ENCODE results near the gene PRMT5.
A peak's percentile ranks its signal among the peaks of the same experiment; 100 is the strongest.

The PRMT5 gene

DNA sequence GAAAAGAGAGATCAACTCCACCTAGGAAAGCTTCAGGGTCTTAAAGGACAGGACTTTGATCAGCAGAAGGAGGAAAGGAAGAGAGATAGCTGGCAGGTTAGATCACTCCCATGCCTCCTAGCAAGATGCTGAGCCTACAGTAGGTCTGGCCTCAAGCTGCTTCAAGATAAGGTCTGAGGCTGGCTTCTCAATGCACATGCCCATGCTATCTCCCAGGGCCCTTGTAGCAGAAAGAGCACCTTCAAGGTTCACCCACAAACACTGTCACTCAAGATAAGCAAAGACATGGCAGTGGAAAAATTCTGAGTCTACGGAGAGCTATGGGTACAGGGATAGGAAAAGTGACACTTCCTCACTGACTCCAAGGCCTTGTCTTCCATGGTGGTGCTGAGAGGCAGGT, 31.8 kb downstream of the PRMT5 start:
- no peak for DNase-seq (ENCODE audit: low read depth in 2 of 2)

DNA sequence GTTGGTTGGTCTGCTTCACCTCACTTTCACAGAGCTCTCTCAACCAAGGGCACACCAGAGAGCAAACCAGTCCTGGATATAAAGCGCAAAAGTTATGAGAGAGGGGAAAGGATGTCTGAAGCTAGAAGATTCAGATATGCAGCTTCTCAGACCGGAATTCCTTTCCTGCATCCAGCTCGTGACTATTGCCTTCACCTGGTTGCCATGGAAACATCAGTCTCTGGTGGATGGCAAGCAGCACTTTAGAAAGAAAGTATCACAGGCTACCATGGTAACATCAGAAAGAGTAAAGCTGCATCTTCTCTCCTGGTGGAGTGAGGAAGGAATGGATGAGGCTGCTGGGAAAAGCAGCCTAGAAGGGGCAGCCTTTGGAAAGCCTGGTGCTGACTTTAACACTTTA, 32.4 kb downstream of the PRMT5 start:
- no peak for DNase-seq (ENCODE audit: low read depth in 2 of 2)

DNA sequence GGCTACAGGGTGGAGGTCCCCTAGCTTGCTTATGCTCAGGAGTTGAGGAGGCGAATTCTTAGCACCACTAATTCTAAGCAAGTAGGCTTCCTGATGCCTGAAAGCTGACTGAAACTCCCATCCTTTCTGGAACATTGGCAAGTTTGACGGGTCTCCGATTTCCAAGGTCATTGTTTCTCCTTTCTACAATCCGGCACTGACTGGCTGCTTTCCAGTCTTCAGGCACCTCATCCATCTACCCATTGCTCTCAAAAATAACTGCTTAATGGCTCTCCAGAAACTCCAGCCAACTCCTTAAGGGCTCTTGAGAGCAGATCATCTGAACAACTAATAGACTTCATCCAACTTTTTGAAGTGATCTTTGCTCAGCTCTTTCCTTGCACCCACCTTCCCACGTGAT, 32.8 kb downstream of the PRMT5 start:
- no peak for DNase-seq (ENCODE audit: low read depth in 2 of 2)

DNA sequence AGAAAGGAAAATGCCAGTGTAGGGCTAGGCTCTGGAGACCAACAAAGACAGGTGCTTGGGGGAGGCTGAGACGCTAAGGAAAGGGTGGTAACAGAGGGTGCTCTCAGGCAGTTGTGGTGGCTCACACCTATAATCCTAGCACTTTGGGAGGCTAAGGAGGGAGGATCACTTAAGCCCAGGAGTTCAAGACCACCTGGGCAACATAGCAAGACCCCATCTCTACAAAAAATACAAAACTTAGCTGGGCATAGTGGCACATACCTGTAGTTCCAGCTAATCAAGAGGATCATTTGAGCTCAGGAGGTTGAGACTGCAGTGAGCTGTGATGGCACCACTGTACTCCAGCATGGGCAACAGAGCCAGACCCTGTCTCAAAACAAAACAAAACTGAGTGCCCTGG, 33.8 kb downstream of the PRMT5 start:
- no peak for DNase-seq (ENCODE audit: low read depth in 2 of 2)

DNA sequence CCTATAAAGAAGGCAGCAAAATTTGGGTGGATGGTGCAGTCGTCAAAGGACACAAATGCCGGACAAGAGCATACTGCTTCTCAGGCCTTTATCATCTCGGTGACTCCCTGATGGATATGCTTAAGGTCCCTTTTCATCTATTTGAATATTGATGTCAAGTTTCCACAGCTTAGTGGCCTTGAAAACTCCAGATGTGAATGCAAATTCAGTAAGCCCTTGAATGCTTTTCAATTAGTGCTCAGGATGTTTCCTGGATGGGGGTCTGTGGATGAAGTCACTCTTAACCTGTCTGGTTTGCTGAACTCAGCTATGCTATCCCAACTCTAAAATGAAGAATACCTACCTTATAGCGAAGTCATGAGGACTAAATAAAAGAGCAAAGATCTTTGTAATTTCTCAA, 35.5 kb downstream of the PRMT5 start:
- DNase-seq (ENCODE audit: low read depth in 2 of 2), result no peak

DNA sequence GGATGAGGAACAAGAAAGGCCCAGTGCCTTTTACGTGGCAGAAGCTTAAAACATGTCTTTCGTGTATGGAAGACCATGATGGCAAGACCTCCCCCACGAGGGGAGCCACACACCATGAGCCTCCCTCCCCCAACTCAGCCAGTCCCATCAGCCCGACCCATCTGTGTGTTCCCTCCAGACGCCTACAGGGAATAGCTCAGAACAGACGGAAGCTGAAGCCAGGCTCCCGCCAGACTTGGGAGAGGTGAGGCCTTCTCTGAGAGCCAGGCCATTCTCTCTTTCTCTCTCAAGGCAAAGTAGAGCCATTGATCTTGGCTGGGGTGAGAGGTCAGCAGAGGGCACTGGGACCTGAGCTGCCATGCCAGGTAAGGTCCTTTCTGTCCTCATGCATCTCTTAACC, 36.7 kb downstream of the PRMT5 start:
- DNase-seq (ENCODE audit: low read depth in 2 of 2), result no peak

DNA sequence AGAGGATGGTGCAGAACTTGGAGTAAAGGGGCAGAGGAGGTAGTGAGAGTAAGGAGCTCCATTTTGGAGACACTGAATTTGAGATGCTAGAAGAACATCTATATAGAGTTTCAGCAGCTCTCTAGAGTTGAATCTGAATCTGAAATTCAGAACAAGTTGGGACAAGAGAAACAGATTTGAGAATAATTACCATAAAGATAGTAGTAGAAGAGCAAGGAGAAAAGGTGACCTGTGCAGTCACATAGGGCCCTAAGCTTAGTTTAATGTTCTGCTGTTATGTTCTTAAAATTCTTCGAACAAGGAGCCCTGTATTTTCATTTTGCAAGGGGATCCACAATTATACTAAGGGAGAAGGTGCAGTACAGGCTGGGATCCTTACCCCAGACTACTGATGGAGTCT, 38.8 kb downstream of the PRMT5 start:
- no peak for DNase-seq (ENCODE audit: low read depth in 2 of 2)

DNA sequence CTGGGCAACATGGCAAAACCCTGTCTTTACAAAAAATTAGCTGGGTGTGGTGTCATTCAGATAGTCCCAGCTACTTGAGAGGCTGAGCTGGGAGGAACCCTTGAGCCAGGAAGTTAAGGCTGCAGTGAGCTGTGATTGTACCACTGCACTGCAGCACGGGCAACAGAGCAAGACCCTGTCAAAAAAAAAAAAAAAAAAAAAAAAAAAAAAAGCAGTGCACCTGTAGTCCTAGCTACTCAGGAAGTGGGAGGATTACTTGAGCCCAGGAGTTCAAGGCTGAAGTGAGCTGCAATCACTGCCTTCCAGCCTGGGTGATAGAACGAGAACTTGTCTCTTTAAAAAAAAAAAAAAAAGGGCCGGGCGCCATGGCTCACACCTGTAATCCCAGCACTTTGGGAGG, 40.5 kb downstream of the PRMT5 start:
- DNase-seq (ENCODE audit: low read depth in 2 of 2), result no peak

DNA sequence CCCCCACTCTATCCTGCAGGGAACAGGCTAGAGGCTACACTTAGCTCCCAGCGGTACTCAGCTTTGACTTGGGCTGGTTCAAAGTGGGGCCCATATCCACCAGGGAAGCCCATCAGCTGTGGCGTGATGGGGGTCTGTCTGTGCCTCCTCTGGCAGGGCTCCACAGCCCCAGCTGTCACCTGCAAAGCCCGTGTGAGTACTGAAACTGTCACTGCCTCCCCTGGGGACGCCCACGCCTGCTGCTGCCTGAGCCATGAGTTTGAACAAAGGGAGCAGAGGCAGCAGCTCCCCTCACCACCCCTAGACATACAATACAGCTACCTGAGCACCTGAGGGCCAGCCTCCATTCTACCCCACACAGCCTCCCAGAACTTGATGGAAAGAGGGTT, 41.2 kb downstream of the PRMT5 start:
- no peak for DNase-seq (ENCODE audit: low read depth in 2 of 2)

DNA sequence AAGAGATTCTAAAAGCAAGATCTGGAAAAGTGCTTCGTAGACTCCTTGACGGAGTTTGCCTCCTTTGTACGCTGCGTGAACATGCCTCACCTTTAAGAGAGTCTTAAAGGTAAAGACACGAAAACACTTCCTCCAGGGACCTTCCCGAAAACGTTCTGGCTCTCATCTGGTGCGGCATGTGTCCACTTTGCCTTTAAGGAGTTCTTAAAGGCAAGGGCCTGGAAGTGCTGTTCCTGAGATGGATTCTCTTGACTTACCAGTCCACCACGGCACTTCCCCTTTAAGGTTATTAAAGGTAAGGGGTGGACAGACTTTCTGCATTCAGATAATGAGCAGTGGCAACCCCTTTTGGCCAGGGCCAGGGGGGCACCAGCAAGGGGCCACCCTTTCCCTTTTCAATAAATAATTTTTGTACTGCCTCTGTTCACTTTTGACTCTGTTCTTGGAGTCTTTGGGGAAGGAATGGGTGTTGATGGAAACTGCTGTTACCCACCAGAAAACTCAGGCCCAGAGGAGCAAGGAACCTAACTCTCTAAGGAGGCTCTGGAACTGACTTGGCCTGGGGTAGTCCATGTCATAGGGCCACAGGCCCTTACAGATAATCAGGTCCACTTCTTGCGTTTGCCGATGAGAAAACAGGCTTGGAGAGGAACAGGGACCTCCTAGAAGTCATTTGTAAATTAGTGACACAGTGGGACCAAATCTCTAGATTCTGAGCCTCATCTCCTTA, 41.8 kb downstream of the PRMT5 start:
- no peak for DNase-seq (ENCODE audit: low read depth in 2 of 2)

DNA sequence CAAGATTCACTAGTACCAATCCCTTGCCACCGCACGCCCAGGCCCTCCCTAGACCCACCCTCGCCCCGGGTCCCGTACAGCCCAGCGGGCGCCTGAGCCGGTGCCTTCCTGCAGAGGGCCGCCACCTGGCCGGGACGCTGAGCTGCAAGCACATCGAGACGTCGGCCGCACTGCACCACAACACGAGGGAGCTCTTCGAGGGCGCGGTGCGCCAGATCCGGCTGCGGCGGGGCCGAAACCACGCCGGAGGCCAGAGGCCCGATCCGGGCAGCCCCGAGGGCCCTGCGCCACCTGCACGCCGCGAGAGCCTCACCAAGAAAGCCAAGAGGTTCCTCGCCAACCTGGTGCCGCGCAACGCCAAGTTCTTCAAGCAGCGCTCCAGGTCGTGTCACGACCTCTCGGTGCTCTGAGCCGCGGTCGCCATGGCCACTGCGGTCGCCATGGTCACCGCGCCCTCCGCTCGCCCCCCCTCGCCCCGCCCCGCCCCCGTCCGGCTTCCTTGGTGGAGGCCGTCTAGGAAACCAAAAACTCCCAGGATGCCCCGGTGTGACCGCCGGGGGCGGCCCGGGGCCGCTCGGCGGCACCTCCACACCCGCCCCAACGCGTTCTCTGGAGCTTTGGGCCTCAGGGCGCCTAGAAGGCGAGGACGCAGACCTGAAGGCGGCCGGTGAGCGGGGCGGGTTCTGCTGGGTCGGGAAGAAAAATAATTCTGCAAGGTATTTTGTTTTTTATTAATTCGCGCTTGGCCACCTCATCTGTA, 42.5 kb downstream of the PRMT5 start:
- DNase-seq (ENCODE audit: low read depth in 2 of 2), result peak; percentile 31 to 55

DNA sequence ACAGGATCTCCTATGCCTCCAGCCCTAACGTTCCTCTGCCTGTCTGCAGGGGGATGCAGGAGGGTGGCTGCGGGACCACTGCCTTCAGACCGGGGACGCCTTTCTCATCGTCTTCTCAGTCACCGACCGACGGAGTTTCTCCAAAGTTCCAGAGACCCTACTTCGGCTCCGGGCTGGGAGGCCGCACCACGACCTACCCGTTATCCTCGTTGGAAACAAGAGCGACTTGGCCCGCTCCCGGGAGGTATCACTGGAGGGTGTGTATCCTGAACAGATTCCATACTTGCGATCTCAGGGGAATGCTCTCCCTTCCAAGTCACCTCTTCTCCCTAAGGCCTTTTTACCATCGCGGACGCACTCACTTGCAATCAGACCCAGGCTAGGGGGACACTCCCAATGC, 43.2 kb downstream of the PRMT5 start:
- DNase-seq (ENCODE audit: low read depth in 2 of 2), result no peak

DNA sequence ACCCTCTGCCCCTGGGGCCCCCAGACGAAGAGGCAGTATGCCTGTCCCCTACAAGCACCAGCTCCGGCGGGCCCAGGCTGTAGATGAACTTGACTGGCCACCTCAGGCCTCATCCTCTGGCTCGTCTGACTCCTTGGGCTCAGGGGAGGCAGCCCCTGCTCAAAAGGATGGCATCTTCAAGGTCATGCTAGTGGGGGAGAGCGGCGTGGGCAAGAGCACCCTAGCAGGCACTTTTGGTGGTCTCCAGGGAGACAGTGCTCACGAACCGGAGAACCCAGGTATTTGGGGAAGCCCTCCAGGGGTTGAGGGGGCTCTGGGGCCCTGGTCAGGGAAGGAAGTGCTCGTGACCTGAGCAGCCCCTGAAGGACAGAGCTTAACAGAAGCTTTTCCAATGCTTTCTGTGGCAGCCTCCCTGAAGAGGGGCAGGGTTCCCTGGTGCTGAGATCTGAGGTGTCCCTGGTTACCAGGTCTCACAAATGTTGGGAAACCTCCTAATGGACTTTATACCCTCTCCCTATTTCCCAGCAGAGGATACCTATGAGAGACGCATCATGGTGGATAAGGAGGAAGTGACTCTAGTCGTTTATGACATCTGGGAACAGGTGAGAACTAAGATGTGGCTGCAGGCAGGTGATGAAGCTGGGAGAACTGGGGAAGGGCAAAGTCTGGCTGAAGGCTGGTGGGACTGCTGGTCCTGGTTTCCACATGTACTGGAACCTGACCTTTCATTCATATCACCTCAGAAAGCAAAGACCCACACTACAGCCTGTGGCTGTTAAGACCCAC, 44.2 kb downstream of the PRMT5 start:
- no peak for DNase-seq (ENCODE audit: low read depth in 2 of 2)

DNA sequence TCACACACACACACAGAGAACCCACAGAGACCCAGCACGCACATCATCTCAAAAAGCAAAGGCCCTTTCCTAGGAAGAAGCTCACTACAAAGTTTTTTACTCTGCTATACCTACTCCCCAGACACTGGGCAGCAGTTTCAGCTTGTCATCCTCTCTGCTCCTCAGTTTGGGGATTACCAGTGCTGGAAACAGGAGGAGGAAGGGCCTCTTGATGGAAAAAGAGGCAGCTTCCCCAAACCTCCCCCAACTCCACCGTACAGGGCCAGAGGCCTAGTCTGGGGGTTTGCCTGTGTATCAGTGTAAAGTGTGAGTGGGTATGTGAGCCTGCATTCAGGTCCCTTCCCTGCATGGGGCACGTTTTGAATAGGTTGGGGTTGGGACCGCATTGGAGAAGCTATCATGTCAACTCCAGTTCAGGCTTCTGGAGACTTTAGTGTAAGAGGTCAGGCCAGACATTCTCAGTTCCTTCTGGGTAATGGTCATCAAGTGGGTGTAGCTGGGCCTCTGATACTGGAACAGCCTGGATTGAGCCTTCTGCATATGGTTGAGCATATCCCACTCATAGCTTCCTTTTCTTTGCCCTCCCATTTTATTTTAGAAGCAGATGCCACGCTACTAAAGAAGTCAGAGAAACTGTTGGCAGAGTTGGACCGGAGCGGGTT, 45.0 kb downstream of the PRMT5 start:
- no peak for DNase-seq (ENCODE audit: low read depth in 2 of 2)

DNA sequence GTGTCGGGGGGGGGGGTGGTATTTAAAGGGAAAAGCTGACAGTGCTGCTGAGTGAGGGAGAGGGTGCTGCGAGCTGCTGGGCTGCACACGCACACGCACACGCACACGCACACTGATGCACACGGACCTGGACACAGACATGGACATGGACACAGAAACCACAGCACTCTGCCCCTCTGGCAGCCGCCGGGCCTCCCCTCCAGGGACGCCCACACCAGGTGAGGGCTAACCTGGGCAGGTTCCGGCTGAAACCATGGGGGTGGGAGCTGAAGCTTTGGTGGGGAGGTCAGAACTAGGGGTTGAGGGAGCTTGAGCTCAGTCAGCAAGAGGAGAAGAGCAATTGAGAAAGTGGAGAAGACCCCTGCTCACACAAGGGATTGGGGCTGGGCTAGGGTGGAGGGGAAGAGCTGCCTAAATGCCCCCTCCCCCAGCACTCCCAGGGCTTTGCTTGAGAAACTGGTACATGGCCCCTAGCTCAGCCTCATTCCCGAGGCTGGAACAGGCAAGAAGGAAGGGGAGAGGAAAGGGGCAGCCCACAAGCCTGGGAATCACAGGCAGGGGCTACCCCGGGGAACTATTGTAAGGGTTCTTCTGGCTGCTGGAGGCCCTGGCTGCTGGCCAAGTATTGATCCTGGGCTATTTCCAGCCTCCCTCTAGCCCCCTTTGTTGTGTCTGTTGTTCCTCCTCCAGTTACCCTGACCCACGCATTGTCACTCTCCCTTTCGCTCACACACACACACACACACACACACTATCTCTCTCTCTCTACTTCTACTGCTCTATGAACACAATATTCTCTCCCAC, 45.8 kb downstream of the PRMT5 start, which contains the start of gene REM2:
REM2 (plus strand) TSS at position 50 of the 804 bp plus-strand sequence; CDS start at position 116, 66 bp downstream.
- DNase-seq (ENCODE audit: low read depth in 2 of 2), result no peak

DNA sequence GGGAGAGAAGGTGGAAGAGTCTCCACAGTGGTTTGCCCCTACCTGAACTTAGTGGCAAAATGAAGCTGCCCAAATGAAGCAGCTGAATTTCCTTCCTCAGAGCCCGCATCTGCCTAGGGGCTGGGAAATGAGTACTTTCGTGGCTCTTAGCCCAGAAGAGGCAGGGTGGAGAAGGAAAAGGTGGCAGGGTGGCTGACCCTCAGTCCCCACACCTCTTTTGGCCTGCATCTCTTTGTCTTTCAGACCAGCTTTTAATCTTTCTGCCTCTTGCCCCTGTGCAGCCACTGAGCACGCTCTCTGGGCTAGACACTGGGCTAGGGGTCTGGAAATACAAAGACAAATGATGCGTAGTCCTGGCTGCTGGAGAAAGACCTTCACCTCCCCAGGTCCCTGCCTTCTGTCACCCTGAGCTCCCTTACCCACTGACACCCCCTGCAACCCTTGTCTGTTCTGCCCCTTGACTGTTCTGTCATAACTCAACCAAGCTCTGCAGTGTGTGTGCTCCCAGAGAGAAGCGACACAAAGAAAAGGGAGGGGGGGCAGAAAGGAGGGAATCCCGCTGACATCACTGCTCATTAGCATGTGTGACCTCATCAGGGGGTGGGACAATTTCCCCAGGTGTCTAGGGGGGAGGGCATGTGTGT, 46.5 kb downstream of the PRMT5 start:
- DNase-seq (ENCODE audit: low read depth in 2 of 2), result no peak

DNA sequence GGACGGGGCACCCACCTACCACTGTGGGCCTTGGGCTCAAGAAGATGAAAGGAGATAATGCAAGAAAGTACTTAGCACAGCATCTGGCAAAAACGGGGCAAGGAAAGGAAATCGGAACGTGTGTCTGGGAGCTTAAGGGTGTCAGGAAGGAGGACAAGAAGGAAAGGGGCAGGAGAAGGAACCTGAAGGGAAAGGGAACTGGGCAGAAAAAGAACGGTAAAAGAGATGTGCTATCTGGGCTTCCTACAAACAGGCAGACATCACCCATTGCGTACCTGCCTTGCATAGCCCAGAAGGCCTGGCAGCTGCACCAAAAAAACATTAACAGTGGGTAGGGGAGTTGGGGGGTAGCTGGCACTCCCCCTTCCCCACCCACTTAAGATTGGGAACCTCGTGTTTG, 47.1 kb downstream of the PRMT5 start:
- DNase-seq (ENCODE audit: low read depth in 2 of 2), result no peak

DNA sequence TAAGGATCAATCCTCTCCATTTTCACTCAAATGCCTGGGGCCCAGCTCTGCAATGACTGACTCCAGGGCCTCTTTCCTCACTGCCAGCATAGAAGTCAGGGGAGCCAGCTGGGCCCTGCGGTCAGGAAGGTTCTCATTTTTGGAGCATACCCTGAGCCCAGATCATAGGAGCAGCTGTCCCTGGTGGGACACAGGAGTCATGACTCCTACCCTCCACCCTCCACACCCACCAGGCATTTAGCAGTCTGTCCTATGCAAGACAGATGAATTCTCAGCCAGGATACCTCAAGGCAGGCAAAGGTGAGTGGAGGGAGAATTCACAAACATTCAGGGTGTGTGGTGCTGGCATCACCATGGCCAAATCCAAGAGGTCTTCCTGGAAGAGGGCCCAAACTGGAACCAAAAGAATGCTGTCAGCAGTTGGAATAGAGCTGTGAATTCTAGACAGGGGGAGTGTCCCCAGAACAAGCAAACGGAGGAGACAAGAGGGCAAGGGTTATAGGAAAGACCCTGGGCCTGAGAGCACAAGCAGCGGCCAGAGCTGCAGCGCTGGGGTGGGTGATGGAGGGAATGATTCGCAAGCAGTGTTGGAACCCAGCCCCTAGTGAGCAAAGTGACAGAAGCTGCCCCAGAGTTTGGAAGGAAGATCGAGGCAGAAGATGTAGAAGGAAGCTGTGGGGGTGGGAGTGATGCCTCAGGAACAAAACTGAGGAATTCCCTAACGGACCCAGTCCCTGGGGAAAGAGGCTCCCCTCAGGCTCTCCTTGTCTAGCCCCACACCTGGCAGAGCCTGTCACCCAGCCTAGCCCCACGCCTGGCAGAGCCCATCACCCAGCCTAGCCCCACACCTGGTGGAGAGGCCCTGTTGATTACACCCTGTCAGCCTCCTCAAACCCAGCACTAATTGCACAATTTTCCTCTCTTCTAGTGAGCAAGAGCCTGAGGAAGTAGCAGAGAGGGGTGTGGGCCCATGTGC, 50.6 kb downstream of the PRMT5 start:
- DNase-seq (ENCODE audit: low read depth in 2 of 2), result no peak

DNA sequence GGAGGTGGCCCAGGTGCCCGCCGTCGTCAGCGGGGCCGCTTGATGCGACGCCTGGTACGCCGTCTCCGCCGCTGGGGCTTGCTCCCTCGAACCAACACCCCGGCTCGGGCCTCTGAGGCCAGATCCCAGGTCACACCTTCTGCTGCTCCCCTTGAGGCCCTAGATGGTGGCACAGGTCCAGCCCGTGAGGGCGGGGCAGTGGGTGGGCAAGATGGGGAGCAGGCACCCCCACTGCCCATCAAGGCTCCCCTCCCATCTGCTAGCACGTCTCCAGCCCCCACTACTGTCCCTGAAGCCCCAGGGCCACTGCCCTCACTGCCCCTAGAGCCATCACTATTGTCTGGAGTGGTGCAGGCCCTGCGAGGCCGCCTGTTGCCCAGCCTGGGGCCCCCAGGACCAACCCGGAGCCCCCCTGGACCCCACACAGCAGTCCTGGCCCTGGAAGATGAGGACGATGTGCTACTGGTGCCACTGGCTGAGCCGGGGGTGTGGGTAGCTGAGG, 52.1 kb downstream of the PRMT5 start:
- no peak for DNase-seq (ENCODE audit: low read depth in 2 of 2)
